ENCODE results near the gene SUMO3. TPM values are rescaled to one million over a fixed set of nuclear protein-coding genes. Genes with fewer than 3 reads are reported as not detected.

The SUMO3 gene
- 66.5 TPM for total RNA-seq
- long read RNA-seq, transcript SUMO3-201 (4 exons, 1,807 nt), result major isoform, 155 of 166 reads
- long read RNA-seq, partial matches to known transcripts, result 0 of 166 reads
- long read RNA-seq, other reads (novel, unspliced or antisense), result 10 of 166 reads

GRCh38 chr21:44817914-44818639 lies at the start of gene SUMO3:
Gene SUMO3 (minus strand): TSS chr21:44818062. CDS start chr21:44817968, 94 bp downstream.
- ATAC-seq (ENCODE audit: poor library complexity), result peak; percentile 84
- DNase-seq, result peak; percentile 87
- intact Hi-C loops (cut with DNase I), result loop anchor here (5.0 kb wide), 1 partner anchor 119 kb away; no protein-coding TSS in a partner anchor

GRCh38 chr21:44867464-44867863 lies 49.6 kb upstream of the SUMO3 start:
- ATAC-seq (ENCODE audit: poor library complexity) (no peak), DNase-seq (peak; percentile 22)
- intact Hi-C loops (cut with DNase I), result no loop called here

GRCh38 chr21:44866780-44867179 lies 48.9 kb upstream of the SUMO3 start:
- intact Hi-C loops (cut with DNase I), result no loop called here
- DNase-seq (peak; percentile 14), ATAC-seq (ENCODE audit: poor library complexity) (no peak)

GRCh38 chr21:44865561-44866280 lies 47.9 kb upstream of the SUMO3 start:
- ATAC-seq (ENCODE audit: poor library complexity) (peak; percentile 8), DNase-seq (peak; percentile 39)
- intact Hi-C loops (cut with DNase I), result no loop called here

- ATAC-seq (ENCODE audit: poor library complexity), result no peak
- intact Hi-C loops (cut with DNase I), result no loop called here
- DNase-seq, result peak; percentile 22
Measured at GRCh38 chr21:44862869-44863685, 45.2 kb upstream of the SUMO3 start.

- DNase-seq, result peak; percentile 13
- intact Hi-C loops (cut with DNase I), result no loop called here
- ATAC-seq (ENCODE audit: poor library complexity), result peak; percentile 14
Measured at GRCh38 chr21:44858791-44859190, 40.9 kb upstream of the SUMO3 start.

- intact Hi-C loops (cut with DNase I), result no loop called here
- ATAC-seq (ENCODE audit: poor library complexity) (peak; percentile 26), DNase-seq (peak; percentile 40)
Measured at GRCh38 chr21:44858291-44858690, 40.4 kb upstream of the SUMO3 start.

GRCh38 chr21:44857127-44857892 lies 39.4 kb upstream of the SUMO3 start:
- intact Hi-C loops (cut with DNase I), result no loop called here
- DNase-seq (peak; percentile 24), ATAC-seq (ENCODE audit: poor library complexity) (no peak)

GRCh38 chr21:44856131-44856530 lies 38.3 kb upstream of the SUMO3 start:
- no peak for ATAC-seq (ENCODE audit: poor library complexity)
- intact Hi-C loops (cut with DNase I), result no loop called here
- DNase-seq, result peak; percentile 35

- peak; percentile 41 for DNase-seq
- ATAC-seq (ENCODE audit: poor library complexity), result peak; percentile 41
- intact Hi-C loops (cut with DNase I), result no loop called here
Measured at GRCh38 chr21:44855572-44855971, 37.7 kb upstream of the SUMO3 start.

- DNase-seq (peak; percentile 43), ATAC-seq (ENCODE audit: poor library complexity) (no peak)
- intact Hi-C loops (cut with DNase I), result no loop called here
Measured at GRCh38 chr21:44854664-44855446, 37.0 kb upstream of the SUMO3 start.

GRCh38 chr21:44854391-44854663 lies 36.5 kb upstream of the SUMO3 start:
- ATAC-seq (ENCODE audit: poor library complexity), result no peak
- intact Hi-C loops (cut with DNase I), result no loop called here
- DNase-seq, result peak; percentile 37

GRCh38 chr21:44853601-44854390 lies 35.9 kb upstream of the SUMO3 start:
- intact Hi-C loops (cut with DNase I), result no loop called here
- DNase-seq (peak; percentile 61), ATAC-seq (ENCODE audit: poor library complexity) (peak; percentile 55)

- intact Hi-C loops (cut with DNase I), result no loop called here
- peak; percentile 47 for DNase-seq
- ATAC-seq (ENCODE audit: poor library complexity), result no peak
Measured at GRCh38 chr21:44850905-44851657, 33.2 kb upstream of the SUMO3 start.

- intact Hi-C loops (cut with DNase I), result no loop called here
- ATAC-seq (ENCODE audit: poor library complexity) (no peak), DNase-seq (peak; percentile 37)
Measured at GRCh38 chr21:44850208-44850800, 32.4 kb upstream of the SUMO3 start.

- DNase-seq, result peak; percentile 33
- intact Hi-C loops (cut with DNase I), result no loop called here
Measured at GRCh38 chr21:44849616-44850130, 31.8 kb upstream of the SUMO3 start.

More at GRCh38 chr21:44849616-44850130, 31.8 kb upstream of the SUMO3 start:
- no peak for ATAC-seq (ENCODE audit: poor library complexity)
